ENCODE measurements around the gene AGMO. TPM values are rescaled to one million over a fixed set of nuclear protein-coding genes. Genes with fewer than 3 reads are reported as not detected.

The AGMO gene
- total and polyA plus RNA-seq, 4 donors, result 21.6 to 46.6 (median 31.6) TPM

DNA sequence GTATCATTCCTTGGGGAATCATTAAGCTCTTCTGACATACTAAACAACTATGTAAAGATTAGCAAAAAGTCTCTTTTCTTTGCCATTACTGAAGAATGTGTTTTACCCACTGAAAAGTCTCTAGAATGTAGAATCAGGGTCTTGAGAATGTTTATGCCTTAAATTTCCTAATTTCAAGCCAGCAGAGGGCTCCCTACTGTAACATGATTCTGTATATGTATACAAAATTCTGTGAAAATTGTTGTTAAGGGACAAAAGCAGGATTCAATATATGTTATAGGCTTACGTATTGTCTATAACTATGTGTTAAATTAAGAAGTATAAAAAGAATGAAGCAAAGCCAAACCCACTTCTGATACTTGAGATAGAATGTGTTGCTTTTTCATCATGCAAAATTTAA, 362.3 kb downstream of the AGMO start:
- no peaks in the 10 kb centered on the region for H3K4me1 ChIP-seq (ENCODE audit: control insufficient read depth in 4 of 4, insufficient read depth in 4 of 4, low read length in 3 of 4)
- H3K9ac ChIP-seq (ENCODE audit: low read depth in 1 of 2, low read length in 2 of 2), result no peak overlapping the region
- DNase-seq (ENCODE audit: low spot score), result no peak
- no peak overlapping the region for H3K4me3 ChIP-seq (ENCODE audit: low read depth in 1 of 3, low read length in 3 of 3)
- no peaks in the 10 kb centered on the region for H3K9me3 ChIP-seq (ENCODE audit: control insufficient read depth in 4 of 4, low read length in 3 of 4)
- no peak for TF ChIP-seq FOXA2 (IDR thresholded peaks at IDR 0.05)
- TF ChIP-seq RAD21 (IDR thresholded peaks at IDR 0.05), result peak; percentile 54 to 56
- TF ChIP-seq TAF1 (conservative IDR thresholded peaks at IDR 0.05), result no peak
- TF ChIP-seq HNF4A (conservative IDR thresholded peaks at IDR 0.05), result no peak
- TF ChIP-seq, protein P1, sequence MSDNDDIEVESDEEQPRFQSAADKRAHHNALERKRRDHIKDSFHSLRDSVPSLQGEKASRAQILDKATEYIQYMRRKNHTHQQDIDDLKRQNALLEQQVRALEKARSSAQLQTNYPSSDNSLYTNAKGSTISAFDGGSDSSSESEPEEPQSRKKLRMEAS (IDR thresholded peaks at IDR 0.05), result no peak
- no peak overlapping the region for H3K27ac ChIP-seq (ENCODE audit: low read depth in 1 of 2, low read length in 2 of 2)
- H3K27me3 ChIP-seq (ENCODE audit: control insufficient read depth in 4 of 4, insufficient read depth in 4 of 4, low read length in 3 of 4), result no peaks in the 10 kb centered on the region
- peaks cover 0 to 2% (median 0%) of the 10 kb centered on the region in 4 donors for H3K36me3 ChIP-seq (ENCODE audit: control insufficient read depth in 4 of 4, insufficient read depth in 3 of 4, low read depth in 1 of 4, low read length in 3 of 4)
- 90% methylated on average over 1 of the region's 1 CpG for WGBS

DNA sequence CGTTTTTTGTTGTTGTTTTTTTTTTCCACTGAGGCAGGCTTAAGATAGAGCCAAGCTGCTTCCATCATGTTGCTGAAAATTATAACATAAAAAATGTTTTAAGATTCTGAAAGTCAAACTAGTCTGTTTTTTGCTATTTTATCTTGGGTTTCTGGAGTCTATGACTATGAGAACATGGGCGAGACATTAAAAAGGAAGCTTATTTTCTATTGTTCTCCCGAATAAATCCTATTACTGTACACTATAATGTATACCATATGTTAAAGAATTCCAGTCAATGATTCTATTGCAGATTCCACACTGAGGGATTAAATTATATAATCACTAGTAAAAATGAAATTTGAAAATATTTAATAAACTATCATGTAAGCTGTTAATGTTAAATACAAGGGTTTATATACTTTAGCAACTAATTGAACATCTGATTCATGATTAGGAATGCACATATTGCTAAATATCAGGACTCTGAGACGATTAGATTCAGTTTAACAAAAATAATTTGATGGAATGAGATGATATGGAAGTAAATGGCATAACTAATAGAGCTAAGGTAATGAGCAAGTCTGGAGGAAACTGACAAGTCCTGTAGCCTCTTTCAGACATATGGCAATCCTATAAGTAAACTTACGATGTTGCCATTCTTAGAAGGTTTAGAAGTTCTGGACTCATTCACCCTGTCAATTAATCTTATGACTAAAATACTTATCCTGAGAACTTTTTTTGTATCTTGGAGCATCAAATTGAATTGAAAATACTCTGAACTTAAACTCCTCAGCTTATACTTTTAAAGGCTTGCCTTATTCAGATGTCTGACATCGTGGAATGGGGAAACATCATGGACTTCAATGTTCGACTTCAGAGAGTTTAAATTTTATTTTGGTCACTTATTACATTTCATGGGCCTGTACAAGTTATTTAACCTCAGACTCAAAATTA, 364.5 kb downstream of the AGMO start:
- DNase-seq (ENCODE audit: low spot score), result no peak
- TF ChIP-seq HNF4A (conservative IDR thresholded peaks at IDR 0.05) (no peak), SP1 (IDR thresholded peaks at IDR 0.05) (no peak), NR2F2 (IDR thresholded peaks at IDR 0.05) (no peak), RAD21 (IDR thresholded peaks at IDR 0.05) (no peak), EGR1 (IDR thresholded peaks at IDR 0.05; ENCODE audit: low read depth in 2 of 2) (no peak), TAF1 (conservative IDR thresholded peaks at IDR 0.05) (no peak), HNF4G (IDR thresholded peaks at IDR 0.05) (no peak), FOXA1 (IDR thresholded peaks at IDR 0.05) (no peak), GABPA (IDR thresholded peaks at IDR 0.05 in 1 of 2, conservative IDR thresholded peaks at IDR 0.05 in 1 of 2) (no peak), RXRA (IDR thresholded peaks at IDR 0.05) (no peak), JUND (IDR thresholded peaks at IDR 0.05) (no peak)
- TF ChIP-seq, protein P1 (IDR thresholded peaks at IDR 0.05), result no peak
- TF ChIP-seq, protein P2, sequence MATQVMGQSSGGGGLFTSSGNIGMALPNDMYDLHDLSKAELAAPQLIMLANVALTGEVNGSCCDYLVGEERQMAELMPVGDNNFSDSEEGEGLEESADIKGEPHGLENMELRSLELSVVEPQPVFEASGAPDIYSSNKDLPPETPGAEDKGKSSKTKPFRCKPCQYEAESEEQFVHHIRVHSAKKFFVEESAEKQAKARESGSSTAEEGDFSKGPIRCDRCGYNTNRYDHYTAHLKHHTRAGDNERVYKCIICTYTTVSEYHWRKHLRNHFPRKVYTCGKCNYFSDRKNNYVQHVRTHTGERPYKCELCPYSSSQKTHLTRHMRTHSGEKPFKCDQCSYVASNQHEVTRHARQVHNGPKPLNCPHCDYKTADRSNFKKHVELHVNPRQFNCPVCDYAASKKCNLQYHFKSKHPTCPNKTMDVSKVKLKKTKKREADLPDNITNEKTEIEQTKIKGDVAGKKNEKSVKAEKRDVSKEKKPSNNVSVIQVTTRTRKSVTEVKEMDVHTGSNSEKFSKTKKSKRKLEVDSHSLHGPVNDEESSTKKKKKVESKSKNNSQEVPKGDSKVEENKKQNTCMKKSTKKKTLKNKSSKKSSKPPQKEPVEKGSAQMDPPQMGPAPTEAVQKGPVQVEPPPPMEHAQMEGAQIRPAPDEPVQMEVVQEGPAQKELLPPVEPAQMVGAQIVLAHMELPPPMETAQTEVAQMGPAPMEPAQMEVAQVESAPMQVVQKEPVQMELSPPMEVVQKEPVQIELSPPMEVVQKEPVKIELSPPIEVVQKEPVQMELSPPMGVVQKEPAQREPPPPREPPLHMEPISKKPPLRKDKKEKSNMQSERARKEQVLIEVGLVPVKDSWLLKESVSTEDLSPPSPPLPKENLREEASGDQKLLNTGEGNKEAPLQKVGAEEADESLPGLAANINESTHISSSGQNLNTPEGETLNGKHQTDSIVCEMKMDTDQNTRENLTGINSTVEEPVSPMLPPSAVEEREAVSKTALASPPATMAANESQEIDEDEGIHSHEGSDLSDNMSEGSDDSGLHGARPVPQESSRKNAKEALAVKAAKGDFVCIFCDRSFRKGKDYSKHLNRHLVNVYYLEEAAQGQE (IDR thresholded peaks at IDR 0.05), result no peak
- TF ChIP-seq, protein P3, sequence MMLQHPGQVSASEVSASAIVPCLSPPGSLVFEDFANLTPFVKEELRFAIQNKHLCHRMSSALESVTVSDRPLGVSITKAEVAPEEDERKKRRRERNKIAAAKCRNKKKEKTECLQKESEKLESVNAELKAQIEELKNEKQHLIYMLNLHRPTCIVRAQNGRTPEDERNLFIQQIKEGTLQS (IDR thresholded peaks at IDR 0.05), result no peak
- TF ChIP-seq, protein P4, sequence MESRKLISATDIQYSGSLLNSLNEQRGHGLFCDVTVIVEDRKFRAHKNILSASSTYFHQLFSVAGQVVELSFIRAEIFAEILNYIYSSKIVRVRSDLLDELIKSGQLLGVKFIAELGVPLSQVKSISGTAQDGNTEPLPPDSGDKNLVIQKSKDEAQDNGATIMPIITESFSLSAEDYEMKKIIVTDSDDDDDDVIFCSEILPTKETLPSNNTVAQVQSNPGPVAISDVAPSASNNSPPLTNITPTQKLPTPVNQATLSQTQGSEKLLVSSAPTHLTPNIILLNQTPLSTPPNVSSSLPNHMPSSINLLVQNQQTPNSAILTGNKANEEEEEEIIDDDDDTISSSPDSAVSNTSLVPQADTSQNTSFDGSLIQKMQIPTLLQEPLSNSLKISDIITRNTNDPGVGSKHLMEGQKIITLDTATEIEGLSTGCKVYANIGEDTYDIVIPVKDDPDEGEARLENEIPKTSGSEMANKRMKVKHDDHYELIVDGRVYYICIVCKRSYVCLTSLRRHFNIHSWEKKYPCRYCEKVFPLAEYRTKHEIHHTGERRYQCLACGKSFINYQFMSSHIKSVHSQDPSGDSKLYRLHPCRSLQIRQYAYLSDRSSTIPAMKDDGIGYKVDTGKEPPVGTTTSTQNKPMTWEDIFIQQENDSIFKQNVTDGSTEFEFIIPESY (IDR thresholded peaks at IDR 0.05), result no peak
- TF ChIP-seq, protein P5, sequence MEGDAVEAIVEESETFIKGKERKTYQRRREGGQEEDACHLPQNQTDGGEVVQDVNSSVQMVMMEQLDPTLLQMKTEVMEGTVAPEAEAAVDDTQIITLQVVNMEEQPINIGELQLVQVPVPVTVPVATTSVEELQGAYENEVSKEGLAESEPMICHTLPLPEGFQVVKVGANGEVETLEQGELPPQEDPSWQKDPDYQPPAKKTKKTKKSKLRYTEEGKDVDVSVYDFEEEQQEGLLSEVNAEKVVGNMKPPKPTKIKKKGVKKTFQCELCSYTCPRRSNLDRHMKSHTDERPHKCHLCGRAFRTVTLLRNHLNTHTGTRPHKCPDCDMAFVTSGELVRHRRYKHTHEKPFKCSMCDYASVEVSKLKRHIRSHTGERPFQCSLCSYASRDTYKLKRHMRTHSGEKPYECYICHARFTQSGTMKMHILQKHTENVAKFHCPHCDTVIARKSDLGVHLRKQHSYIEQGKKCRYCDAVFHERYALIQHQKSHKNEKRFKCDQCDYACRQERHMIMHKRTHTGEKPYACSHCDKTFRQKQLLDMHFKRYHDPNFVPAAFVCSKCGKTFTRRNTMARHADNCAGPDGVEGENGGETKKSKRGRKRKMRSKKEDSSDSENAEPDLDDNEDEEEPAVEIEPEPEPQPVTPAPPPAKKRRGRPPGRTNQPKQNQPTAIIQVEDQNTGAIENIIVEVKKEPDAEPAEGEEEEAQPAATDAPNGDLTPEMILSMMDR (IDR thresholded peaks at IDR 0.05; ENCODE audit: low read depth, low read length, missing input control), result no peak
- 88% methylated on average over 7 of the region's 7 CpGs for WGBS

More for the DNA sequence above, 364.5 kb downstream of the AGMO start:
- Histone ChIP-seq H3K27me3 (ENCODE audit: control insufficient read depth in 4 of 4, insufficient read depth in 4 of 4, low read length in 3 of 4) (no peaks in the 10 kb centered on the region), H3K9ac (ENCODE audit: low read depth in 1 of 2, low read length in 2 of 2) (no peak overlapping the region), H3K4me3 (ENCODE audit: low read depth in 1 of 3, low read length in 3 of 3) (no peak overlapping the region), H3K4me1 (ENCODE audit: control insufficient read depth in 4 of 4, insufficient read depth in 4 of 4, low read length in 3 of 4) (no peaks in the 10 kb centered on the region), H3K27ac (ENCODE audit: low read depth in 1 of 2, low read length in 2 of 2) (no peak overlapping the region), H3K36me3 (ENCODE audit: control insufficient read depth in 4 of 4, insufficient read depth in 3 of 4, low read depth in 1 of 4, low read length in 3 of 4) (peaks cover 0 to 2% (median 0%) of the 10 kb centered on the region in 4 donors), H3K9me3 (ENCODE audit: control insufficient read depth in 4 of 4, low read length in 3 of 4) (no peaks in the 10 kb centered on the region)

All from liver (tissue), 9 donors.